Naive B cell (primary cell): Measurements from ENCODE around the gene FSD1. TPM values are rescaled to one million over a fixed set of nuclear protein-coding genes. Genes with fewer than 3 reads are reported as not detected.

Experiments
- ATAC-seq, 2 donors: fragments of 150-1000 bp; cut with Tn5 transposase; 2 replicates each; pipeline ENCODE4 v1.10.0; 2021; ENCODE audit warnings: low read depth in 2 of 2, mild to moderate bottlenecking in 2 of 2, moderate library complexity in 2 of 2
- DNase-seq: peaks from one replicate; pipeline ENCODE4 v3.0.0; 2022
- H3K27ac Mint-ChIP-seq, 6 donors: one replicate each; pipeline ENCODE4 v1.8.0; 2020 to 2022; ENCODE audit warnings: mild to moderate bottlenecking in 6 of 6, mixed read lengths in 6 of 6, moderate library complexity in 5 of 6, inconsistent platforms in 2 of 6
- H3K27me3 Mint-ChIP-seq, 3 donors: one replicate each; pipeline ENCODE4 v1.8.0; 2021 to 2022; ENCODE audit warnings: mixed read lengths in 3 of 3, mild to moderate bottlenecking in 1 of 3
- H3K36me3 Mint-ChIP-seq, 2 donors: one replicate each; pipeline ENCODE4 v1.8.0; 2020 to 2022; ENCODE audit warnings: mixed read lengths in 2 of 2, inconsistent platforms in 1 of 2, mild to moderate bottlenecking in 1 of 2
- H3K4me1 Mint-ChIP-seq, 3 donors: one replicate each; pipeline ENCODE4 v1.8.0; 2020 to 2022; ENCODE audit warnings: mixed read lengths in 3 of 3, inconsistent platforms in 1 of 3, mild to moderate bottlenecking in 1 of 3, moderate library complexity in 1 of 3
- H3K4me3 Mint-ChIP-seq, 8 donors: one replicate each; pipeline ENCODE4 v1.8.0; 2020 to 2022; ENCODE audit warnings: mild to moderate bottlenecking in 8 of 8, mixed read lengths in 8 of 8, moderate library complexity in 8 of 8, inconsistent platforms in 2 of 8
- H3K9me3 Mint-ChIP-seq, 7 donors: one replicate each; pipeline ENCODE4 v1.8.0; 2020 to 2022; ENCODE audit warnings: mixed read lengths in 7 of 7, mild to moderate bottlenecking in 5 of 7, inconsistent platforms in 2 of 7, moderate library complexity in 1 of 7
- polyA plus RNA-seq, 6 donors: library from polyadenylated mRNA; unstranded; fragments of 300-500 nt; fragmentation: Illumina TruSeq; gene quantifications; one replicate each; pipeline ENCODE4 v1.2.3, GENCODE V29; 2021; ENCODE audit warnings: low read depth in 6 of 6

Gene FSD1
- polyA plus RNA-seq, 6 donors from 2014 or later: 1.00 to 1.6 (median 1.3) TPM; not detected in 2

DNA sequence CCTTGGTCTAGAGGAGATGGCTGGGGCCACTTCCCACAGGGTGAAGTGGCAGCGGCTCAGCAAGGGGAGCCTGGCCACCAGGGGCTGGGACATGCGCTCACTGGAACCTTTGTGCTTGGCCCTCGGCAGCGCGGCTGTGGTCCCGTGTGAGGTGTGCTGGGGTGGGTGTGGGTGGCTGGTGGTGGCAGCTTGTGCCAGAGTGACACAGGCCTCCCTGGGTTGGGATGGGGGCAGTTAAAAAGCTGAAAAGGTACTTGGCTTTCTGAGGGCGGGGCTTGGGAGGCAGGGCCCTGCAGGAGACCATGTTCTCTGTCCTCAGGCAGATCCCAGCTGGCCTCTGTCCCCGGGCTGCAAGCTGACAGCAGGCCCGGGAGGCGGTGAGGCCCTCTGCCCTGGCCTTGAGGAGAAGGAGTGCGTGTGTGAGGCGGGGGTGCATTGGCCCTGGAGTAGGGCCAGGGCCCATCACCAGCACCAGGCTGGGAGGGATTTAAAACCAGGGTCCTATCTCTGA, 56.3 kb downstream of the FSD1 start:
- DNase-seq (no peak), ATAC-seq (no peak)
- Mint-ChIP-seq H3K4me1 (no peaks in the 10 kb centered on the region), H3K36me3 (no peaks in the 10 kb centered on the region), H3K27ac (peak overlapping the region in 2 of 6 donors; percentile 65 to 84), H3K27me3 (no peaks in the 10 kb centered on the region), H3K4me3 (no peak overlapping the region), H3K9me3 (no peaks in the 10 kb centered on the region)

DNA sequence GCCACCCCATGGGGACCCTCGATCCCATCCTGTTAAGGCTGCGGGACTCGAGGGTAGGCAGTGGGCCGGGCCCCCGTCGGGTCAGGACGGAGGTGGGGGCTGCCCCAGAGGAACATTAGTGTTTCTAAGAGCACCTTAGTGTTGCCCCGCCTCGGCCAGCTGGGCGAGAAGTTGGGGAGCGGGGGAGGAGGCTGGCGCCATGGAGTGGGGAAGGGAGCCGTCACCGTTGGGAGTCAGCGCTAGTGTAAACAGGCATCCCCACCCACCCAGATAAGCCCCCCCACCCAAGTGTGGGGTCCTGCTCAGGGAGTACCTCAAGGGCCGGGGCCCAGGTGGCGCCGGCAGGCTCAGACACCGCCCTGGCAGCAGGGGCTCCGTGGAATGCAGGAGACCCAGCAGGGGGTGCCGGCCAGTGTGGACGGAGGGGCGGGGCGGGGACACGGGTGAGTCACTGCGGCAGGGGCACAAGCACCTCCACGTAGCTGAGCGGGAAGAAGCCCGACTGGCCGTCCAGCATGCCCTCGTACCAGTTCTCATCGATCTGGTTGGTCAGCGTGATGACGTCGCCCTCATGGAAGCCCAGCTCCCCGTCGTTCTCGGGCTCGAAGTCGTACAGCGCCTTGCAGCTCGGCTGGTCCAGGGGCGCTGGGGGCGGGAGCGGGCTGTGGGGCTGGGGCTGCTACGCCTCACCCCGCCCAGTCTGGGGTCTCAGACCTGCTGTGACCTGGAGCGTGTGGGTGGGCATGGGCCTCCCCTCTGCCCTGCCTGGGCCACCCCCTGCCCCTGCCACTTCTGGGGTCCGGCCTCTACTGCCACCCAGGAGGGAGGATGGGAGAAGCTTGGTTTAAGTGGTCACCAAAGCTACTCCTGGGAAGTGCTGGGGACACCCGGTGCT, 57.0 kb downstream of the FSD1 start:
- no peaks in the 10 kb centered on the region for H3K36me3 Mint-ChIP-seq
- DNase-seq: no peak
- H3K4me1 Mint-ChIP-seq: peaks cover 0 to 1% (median 0%) of the 10 kb centered on the region in 3 donors
- H3K27me3 Mint-ChIP-seq: no peaks in the 10 kb centered on the region
- peak overlapping the region in 1 of 6 donors; percentile 84 for H3K27ac Mint-ChIP-seq
- H3K9me3 Mint-ChIP-seq: no peaks in the 10 kb centered on the region
- no peak for ATAC-seq
- no peak overlapping the region for H3K4me3 Mint-ChIP-seq

DNA sequence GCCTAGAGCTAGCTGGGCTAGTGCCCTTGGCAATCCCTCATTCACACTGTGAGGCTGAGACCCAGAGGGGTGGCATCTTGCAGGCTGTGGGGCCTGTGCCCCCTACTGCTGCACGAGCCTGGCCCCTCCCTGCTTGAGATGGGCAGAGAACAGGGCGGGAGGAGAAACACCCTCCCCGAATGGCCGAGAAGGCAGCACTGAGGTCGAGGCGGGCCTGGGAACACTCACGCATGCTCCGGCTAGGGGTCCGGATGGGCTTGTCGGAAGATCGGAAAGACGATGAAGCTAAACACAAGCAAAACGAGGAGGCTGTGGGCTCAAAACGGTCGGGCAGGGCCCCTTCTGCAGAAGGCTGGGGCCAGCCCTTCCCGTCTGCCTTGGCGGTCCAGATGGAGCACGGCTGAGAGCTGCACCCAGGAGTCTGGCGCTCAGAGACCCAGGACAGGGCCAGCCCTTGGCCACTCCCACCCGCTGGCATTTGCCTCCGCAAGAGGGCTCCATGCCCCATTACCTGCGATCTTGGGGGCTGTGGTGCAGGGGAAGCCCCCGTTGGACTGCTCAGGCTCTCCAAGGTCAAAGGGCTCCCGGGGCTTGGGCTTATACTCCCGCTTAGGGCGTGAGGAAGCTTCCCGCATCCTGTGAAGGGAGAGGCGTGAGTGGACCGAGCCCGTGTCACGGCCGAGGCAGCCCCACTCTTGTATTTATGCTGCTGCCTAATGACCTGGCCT, 57.9 kb downstream of the FSD1 start:
- Mint-ChIP-seq H3K27ac (no peak overlapping the region), H3K4me3 (no peak overlapping the region), H3K9me3 (no peaks in the 10 kb centered on the region), H3K36me3 (no peaks in the 10 kb centered on the region), H3K4me1 (peaks cover 0 to 4% (median 3%) of the 10 kb centered on the region in 3 donors), H3K27me3 (no peaks in the 10 kb centered on the region)
- DNase-seq: no peak
- ATAC-seq: no peak

DNA sequence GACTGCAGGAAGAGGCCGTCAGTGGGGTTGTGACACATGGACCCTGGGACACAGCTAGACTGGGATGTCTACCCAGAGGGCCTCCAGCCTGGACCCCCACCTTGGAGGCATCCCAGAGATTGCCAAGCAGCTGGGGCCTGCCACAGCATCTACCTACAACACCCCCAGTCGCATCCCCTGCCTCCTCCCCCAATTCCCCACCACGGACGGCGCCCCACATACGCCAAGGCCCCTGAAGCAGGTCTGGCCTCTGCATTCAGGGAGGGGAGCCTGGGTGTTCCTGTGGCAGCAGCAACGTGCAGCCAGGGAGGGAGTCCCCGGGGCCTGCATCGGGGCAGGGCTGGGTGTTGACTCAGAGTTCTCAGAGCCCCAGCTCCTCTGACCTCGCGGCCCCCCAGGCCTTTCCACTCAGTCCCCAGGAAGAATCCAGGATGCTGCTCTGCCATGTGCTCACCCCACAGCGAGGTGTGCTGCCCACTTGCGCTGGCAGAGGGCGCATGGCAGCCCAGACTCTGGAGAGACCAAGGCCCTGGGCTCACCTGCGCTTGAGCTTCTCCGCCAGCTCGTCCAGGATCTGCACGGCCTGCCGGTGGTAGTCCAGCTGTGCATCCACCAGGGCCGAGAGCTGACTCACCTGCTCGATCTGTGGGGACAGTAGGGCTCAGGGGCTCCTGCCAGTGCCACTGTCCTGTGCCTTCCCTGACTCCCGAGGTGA, 58.6 kb downstream of the FSD1 start:
- Mint-ChIP-seq H3K36me3 (no peaks in the 10 kb centered on the region), H3K27ac (no peak overlapping the region), H3K4me3 (no peak overlapping the region), H3K9me3 (no peaks in the 10 kb centered on the region), H3K27me3 (no peaks in the 10 kb centered on the region), H3K4me1 (peaks cover 4 to 9% (median 8%) of the 10 kb centered on the region in 3 donors)
- DNase-seq: no peak
- ATAC-seq: no peak

DNA sequence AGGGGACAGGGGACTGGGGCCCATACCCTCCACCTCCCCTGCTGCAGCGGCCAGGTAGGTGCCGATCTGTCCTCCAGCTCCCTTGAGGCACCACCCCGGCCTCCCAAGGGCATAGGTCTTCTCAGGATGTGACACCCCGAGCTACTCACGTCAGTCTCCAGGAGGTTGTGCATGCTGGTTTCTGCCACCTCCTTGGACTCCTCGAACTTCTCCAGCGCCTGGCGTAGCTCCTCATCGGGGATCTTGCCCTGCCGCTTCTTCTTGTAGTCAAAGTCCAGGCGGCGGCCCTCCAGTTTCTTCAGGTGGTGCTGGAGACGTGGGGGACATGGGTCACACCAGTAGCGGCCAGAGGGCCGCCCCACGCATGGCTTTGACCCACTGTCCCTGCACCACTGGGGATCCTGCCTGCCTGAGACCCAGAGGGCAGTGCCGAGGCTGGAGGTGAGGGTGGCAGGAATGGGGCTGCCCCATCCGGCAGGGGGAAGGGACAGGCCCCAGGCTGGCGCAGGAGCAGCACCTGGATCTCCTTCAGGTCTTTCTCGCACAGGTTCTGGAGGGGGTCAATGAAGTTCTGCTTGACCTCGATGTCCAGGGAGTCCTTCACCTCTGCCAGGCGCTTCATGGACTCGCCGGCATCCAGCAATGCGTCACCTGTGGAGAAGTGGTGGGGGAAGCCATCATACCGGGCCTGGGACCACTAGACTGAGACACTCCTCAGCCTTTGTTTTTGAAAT, 59.3 kb downstream of the FSD1 start:
- Mint-ChIP-seq H3K36me3 (no peaks in the 10 kb centered on the region), H3K27me3 (no peaks in the 10 kb centered on the region), H3K27ac (peak overlapping the region in 1 of 6 donors; percentile 38)

DNA sequence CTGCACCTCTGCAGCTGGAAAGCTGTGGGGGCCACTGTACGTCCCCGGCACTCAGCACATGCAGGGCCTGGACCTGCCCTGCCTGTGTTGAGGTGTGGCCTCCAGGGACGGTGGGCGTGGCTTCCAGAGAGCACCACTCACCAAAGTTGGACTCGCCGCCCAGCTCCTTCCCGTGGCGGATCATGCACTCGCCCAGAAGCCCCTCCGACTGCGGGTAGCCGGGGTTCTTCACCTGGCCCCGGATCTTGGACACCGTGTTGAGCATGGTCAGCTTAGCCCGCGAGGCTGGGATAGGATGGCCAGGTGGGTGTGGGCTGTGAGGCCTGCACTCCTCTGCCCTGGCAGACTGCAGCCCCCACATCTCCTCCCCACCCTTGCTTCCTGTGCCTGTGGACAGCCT, 60.9 kb downstream of the FSD1 start:
- DNase-seq (no peak), ATAC-seq (no peak)
- no peak overlapping the region for H3K27ac Mint-ChIP-seq
- no peaks in the 10 kb centered on the region for H3K9me3 Mint-ChIP-seq
- no peaks in the 10 kb centered on the region for H3K36me3 Mint-ChIP-seq
- H3K27me3 Mint-ChIP-seq: no peaks in the 10 kb centered on the region
- no peak overlapping the region for H3K4me3 Mint-ChIP-seq
- H3K4me1 Mint-ChIP-seq: peaks cover 23 to 27% (median 26%) of the 10 kb centered on the region in 3 donors

More for the DNA sequence above, 59.3 kb downstream of the FSD1 start:
- DNase-seq: no peak
- ATAC-seq: no peak
- H3K4me1 Mint-ChIP-seq: peaks cover 12 to 15% (median 13%) of the 10 kb centered on the region in 3 donors
- H3K4me3 Mint-ChIP-seq: no peak overlapping the region
- H3K9me3 Mint-ChIP-seq: no peaks in the 10 kb centered on the region

DNA sequence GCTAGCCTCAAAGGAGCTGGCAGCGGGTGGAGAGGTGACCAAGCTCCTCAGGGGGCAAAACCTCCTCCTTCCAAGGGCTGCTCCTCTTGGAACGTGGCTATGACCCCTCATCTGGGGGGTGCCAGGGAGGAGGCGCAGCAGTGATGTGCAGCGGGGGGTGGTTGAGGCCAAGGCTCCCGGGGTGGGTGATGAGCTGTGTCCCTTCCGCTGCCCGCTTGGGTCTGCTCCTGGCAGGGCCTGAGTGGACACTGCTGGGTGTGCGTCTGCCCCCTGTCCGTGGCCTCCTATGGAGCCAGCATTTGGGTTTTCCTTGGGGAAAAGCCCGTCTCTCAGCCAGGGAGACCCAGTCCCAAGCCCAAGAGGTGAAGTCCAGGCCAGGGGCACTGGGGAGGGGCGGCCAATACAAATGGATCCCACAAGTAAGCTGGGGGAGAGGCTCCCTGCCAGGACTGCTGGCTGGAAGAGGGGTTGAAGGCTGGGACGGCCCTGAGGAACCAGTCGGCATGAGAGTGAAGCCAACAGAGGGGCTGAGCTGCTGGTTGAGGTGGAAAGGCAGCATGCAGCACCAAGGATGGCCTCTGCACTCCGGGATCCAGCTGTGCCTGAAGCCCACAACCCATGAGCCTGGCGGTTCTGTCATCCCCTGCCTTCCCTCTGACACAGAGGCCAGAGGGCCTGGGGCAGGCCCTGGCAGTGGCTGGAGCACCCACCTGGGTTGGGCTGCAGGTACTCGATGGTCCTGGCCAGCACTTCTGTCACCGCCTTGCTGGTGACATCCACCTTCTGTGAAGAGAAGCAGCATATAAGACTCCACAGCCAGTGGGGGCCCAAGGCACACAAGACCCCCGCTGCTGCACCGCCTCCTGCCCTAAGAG, 61.6 kb downstream of the FSD1 start:
- Mint-ChIP-seq H3K4me3 (no peak overlapping the region), H3K27ac (peak overlapping the region in 4 of 6 donors; percentile 42 to 94 (median 77)), H3K9me3 (no peaks in the 10 kb centered on the region), H3K36me3 (no peaks in the 10 kb centered on the region), H3K4me1 (peaks cover 25 to 34% (median 33%) of the 10 kb centered on the region in 3 donors), H3K27me3 (no peaks in the 10 kb centered on the region)
- no peak for DNase-seq
- ATAC-seq: no peak

DNA sequence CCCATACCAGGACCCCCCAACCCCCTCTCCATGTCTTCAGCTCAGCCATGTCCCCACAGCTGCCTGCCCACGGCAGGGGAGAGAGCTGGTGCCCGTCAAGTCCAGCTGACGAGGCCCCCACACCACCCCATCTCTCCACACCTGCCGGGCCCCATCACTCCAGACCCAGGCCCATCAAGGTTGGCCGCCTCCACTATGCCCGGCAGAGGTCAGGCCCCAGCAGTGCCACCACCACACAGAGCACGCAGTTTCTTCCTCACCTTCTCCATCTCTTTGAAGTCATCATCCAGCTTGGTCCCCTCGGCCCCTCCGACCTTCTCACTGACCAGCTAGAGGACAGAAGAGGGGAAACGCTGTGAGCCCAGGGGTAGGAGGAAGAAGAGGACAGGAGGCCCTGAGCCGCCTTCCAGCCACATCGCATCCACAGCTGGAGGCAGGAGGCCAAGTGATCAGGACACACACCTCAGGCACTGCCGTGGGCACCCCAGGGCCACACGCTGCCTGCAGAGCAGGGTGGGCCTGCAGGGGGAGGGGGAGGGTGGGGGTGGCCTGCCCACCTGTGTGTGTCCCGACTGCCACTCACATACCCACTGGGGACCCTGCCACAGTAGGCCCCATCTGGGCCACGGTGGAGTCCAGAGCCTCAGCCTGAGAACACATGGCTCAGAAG, 62.4 kb downstream of the FSD1 start:
- Mint-ChIP-seq H3K27ac (peak overlapping the region in 5 of 6 donors; percentile 33 to 97 (median 87)), H3K27me3 (no peaks in the 10 kb centered on the region), H3K36me3 (no peaks in the 10 kb centered on the region), H3K4me3 (peak overlapping the region in 2 of 8 donors; percentile 33 to 73), H3K4me1 (peaks cover 29 to 41% (median 41%) of the 10 kb centered on the region in 3 donors), H3K9me3 (no peaks in the 10 kb centered on the region)
- no peak for DNase-seq
- ATAC-seq: no peak

DNA sequence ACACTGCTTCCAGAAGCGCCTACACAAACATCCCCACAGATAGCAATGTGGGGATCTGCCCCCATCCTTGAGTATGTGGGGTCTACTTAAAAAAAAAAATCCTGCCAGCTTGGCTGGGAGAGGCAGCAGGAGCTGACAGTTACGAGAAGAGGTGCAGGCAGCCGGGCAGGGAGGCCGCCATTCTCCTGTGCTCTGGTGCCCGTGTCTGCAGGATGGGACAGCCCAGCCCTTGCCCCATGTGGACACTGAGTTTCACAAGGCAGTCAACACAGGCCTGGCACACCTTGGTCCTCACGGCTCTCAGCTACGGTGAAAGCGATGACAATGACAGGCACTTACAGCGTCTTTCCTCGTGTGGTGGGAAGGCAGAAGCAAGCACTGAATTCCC, 62.9 kb downstream of the FSD1 start:
- ATAC-seq: no peak
- H3K27ac Mint-ChIP-seq: peak overlapping the region; percentile 33 to 97 (median 95)
- H3K4me1 Mint-ChIP-seq: peaks cover 33 to 46% (median 46%) of the 10 kb centered on the region in 3 donors
- no peaks in the 10 kb centered on the region for H3K27me3 Mint-ChIP-seq
- H3K36me3 Mint-ChIP-seq: no peaks in the 10 kb centered on the region
- DNase-seq: no peak
- no peaks in the 10 kb centered on the region for H3K9me3 Mint-ChIP-seq
- peak overlapping the region in 2 of 8 donors; percentile 33 to 73 for H3K4me3 Mint-ChIP-seq

DNA sequence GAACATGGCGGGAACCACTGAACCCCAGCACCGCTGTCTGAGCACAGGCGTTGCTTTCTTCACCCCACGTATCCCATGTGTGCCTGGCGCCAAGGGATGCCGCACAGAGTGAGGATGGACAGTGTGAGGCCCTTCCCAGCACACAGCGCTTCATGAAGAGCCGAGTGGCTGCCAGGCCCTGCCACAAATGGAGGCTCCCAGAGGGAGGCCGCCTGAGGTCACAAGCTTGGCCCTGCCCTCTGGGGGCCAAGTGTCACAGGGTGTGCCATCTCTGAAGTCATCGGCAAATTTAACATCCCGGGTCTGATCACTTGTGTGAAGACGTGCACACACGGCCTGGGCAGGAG, 63.4 kb downstream of the FSD1 start:
- Mint-ChIP-seq H3K27ac (peak overlapping the region; percentile 86 to 97 (median 95)), H3K9me3 (no peaks in the 10 kb centered on the region), H3K4me3 (peak overlapping the region in 2 of 8 donors; percentile 32 to 73), H3K36me3 (no peaks in the 10 kb centered on the region), H3K4me1 (peaks cover 36 to 51% (median 50%) of the 10 kb centered on the region in 3 donors), H3K27me3 (no peaks in the 10 kb centered on the region)
- DNase-seq (peak; percentile 27), ATAC-seq (peak in 1 of 2 donors; percentile 14)

DNA sequence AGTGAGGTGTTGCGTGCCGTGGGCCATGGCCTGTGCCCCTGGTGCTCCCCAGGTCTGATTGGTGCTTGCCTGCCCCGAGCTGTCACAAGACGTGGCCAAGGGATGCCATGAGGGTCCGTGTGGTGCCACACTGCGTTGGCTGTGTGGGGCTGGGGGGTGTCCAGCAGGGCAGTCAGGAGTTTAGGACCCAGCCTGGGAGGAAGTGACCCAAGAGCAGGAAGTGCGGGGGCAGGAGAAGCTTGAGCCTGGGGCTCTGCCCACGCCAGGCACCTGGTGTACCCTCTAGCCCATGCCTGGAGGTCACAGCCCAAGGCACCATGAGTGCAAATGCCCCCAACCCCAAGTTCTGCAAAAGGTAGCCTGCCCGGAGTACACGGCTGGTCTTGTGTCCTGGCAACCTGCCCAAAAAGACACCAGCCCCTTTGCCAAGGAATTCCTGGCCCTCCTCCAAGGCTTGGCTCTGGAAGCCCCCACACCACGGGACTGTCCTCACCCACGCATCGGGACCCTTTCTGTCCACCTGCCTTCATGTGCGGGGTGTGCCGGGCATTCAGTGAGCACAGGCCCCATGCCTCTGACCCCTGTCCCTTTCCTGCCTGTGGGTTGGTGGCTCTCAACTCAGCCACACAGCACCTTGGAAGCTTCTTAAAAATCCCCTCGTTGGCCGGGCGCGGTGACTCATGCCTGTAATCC, 63.9 kb downstream of the FSD1 start:
- peak; percentile 26 for DNase-seq
- Mint-ChIP-seq H3K4me1 (peaks cover 36 to 54% (median 53%) of the 10 kb centered on the region in 3 donors), H3K4me3 (peak overlapping the region in 5 of 8 donors; percentile 52 to 84 (median 67)), H3K36me3 (no peaks in the 10 kb centered on the region), H3K27me3 (no peaks in the 10 kb centered on the region), H3K27ac (peak overlapping the region; percentile 86 to 97 (median 96)), H3K9me3 (no peaks in the 10 kb centered on the region)
- peak in 1 of 2 donors; percentile 1 for ATAC-seq
